ENCODE data around the gene CEBPG.

The CEBPG gene

DNA sequence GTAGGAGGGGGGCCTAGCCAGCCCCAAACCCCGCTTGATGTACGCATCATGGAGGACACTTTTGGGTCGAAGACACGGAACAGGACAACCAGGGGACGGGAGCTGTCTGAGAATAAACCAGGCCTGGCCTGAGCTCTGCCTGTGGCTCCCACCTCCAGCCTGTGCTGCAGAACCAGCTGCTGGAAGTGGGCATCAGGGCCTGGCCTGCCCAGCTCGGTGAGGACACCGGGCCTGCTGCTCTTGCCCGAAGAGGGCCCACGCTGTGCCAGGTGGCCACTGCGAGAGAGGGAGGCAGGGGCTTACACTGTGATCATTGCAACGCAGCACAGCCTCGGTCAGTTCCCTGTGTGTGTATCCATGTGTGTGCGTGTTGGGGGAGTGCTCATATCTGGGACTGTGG lies 34.6 kb downstream of the CEBPG start:
- no peak overlapping the region for H3K27ac ChIP-seq
- TF ChIP-seq CTCF (conservative IDR thresholded peaks at IDR 0.05) = no peak

GRCh38 chr19:33408538-33409434 lies 35.3 kb downstream of the CEBPG start:
- TF ChIP-seq CTCF (conservative IDR thresholded peaks at IDR 0.05) = no peak
- H3K27ac ChIP-seq = no peak overlapping the region

DNA sequence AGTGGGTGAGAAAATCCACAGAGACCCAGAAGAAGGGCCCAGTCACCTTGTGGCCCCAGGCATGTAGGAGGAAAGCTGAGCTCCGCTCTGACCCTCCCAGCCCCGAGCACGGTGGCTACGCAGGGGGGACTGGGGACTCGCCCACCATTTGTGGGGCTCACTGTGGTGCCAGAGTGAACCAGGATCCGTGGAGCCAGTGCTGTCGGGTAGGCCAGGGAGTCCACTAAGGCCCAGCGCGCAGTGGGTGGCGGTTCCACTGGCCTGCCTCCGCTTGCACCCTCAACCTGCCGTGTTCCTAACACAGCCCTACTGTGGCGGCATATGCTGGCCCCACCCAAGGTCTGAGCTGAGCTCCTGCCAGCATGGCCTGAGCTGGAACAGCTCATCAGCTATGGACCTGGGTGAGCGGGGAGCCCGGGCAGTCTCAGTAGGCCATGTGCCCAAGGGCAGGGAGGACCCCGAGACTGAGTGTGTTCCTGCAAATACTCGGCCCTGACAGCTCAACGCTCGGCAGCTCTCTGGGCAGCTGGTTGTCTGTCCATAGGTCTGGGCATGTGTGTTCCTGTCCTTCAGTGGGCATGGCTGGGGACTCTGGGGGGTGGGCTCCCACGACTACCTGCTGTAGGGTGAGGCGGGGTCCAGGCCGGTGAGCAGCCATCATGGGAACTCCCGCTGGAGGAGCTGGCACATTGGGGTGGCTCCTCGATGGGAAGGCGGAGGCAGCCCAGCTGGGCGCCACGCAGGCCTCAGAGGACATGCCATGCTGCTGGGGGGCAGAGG lies 36.6 kb downstream of the CEBPG start:
- no peak for TF ChIP-seq CTCF (conservative IDR thresholded peaks at IDR 0.05)
- no peak overlapping the region for H3K27ac ChIP-seq

- TF ChIP-seq CTCF (conservative IDR thresholded peaks at IDR 0.05) = no peak
- no peak overlapping the region for H3K27ac ChIP-seq
These were observed 37.4 kb downstream of the CEBPG start for GRCh38 chr19:33410915-33411401.

GRCh38 chr19:33411621-33412180 lies 38.2 kb downstream of the CEBPG start:
- TF ChIP-seq CTCF (conservative IDR thresholded peaks at IDR 0.05) = no peak
- H3K27ac ChIP-seq = no peak overlapping the region

DNA sequence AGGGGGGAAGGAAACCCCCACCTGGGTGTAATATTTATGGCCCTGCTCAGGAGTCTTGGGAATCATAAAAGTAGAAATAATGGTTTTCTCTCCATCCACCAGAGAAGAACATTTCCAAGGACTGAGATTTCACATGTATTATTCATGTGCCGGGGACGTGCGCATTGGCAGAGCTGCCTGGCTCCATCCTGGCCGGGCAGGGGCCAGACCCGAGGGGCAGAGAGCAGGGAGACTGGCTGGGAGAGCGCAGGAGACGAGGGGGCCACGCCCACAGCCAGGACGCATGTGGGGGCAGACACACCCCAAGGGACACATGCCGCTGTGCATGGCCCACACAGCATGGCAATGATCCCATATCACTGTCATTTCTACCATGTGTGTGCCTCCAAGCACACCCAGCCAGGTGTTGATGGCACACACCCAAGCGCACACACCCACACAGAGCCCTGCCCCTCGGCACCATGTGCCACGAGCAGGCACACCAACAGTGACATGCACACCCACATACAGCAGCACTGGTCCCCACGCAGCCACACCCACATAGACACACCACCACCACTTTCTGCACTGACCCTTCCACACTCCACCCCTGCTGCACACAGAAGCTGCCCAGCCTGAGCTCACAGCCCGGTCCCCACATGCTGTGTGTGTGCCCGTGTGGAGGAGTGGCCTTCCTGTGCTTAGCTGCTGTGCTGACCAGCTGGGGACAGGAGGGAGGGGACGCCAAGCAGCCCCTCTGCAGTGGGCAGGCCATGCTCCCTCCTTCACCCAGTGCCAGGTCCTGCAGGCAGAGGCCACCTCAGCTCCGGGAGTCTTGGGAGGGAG lies 39.3 kb downstream of the CEBPG start:
- no peak overlapping the region for H3K27ac ChIP-seq
- TF ChIP-seq CTCF (conservative IDR thresholded peaks at IDR 0.05) = no peak

All from VCaP (cell line).